Measurements from ENCODE around the gene DENND2C.

GRCh38 chr1:114623364-114623763 lies 46.5 kb downstream of the DENND2C start:
- TF ChIP-seq YY1 (IDR thresholded peaks at IDR 0.05; ENCODE audit: insufficient read depth, insufficient read length), result no peak
- no peak for TF ChIP-seq SUZ12 (IDR thresholded peaks at IDR 0.05; ENCODE audit: extremely low read depth, insufficient read depth, insufficient read length)

All from NT2/D1 (cell line).